HG03025 (cell line): ENCODE measurements around the gene GABPB2.

Experiments used
- ATAC-seq: cut with Tn5 transposase; IDR thresholded peaks from one replicate; pipeline ENCODE4 v1.9.1; 2021; ENCODE audit warnings: mild to moderate bottlenecking, moderate library complexity; ENCODE audit not compliant: unreplicated experiment, low FRiP score

Gene GABPB2

GRCh38 chr1:151070474-151071276 is at the start of gene GABPB2:
TSS of gene GABPB2 (plus strand) at chr1:151070761. CDS start at chr1:151088190, 17,429 bp downstream.
- ATAC-seq: peak; percentile 72

- ATAC-seq: no peak
These were observed 45.9 kb upstream of the GABPB2 start for GRCh38 chr1:151024540-151025146.

GRCh38 chr1:151026460-151026859 is 44.1 kb upstream of the GABPB2 start:
- no peak for ATAC-seq

- ATAC-seq: no peak
These were observed 38.4 kb upstream of the GABPB2 start for GRCh38 chr1:151032164-151032563.

GRCh38 chr1:151035167-151035566 is 35.4 kb upstream of the GABPB2 start:
- no peak for ATAC-seq

GRCh38 chr1:151036356-151036755 is 34.2 kb upstream of the GABPB2 start, which contains the start of gene BNIPL:
TSS of gene BNIPL (plus strand) at chr1:151036586. CDS start at chr1:151036726, 140 bp downstream.
- ATAC-seq: no peak

- no peak for ATAC-seq
These were observed 33.5 kb upstream of the GABPB2 start for GRCh38 chr1:151037032-151037431.

- ATAC-seq: no peak
These were observed 31.0 kb upstream of the GABPB2 start for GRCh38 chr1:151039521-151039920.

- ATAC-seq: no peak
These were observed 27.4 kb upstream of the GABPB2 start for GRCh38 chr1:151043163-151043562.

GRCh38 chr1:151047591-151047924 is 23.0 kb upstream of the GABPB2 start, which contains the start of gene C1orf56:
TSS of gene C1orf56 (plus strand) at chr1:151047751. CDS start at chr1:151047848, 97 bp downstream.
- ATAC-seq: no peak

GRCh38 chr1:151047925-151048644 is 22.5 kb upstream of the GABPB2 start:
- ATAC-seq: no peak

- no peak for ATAC-seq
These were observed 21.9 kb upstream of the GABPB2 start for GRCh38 chr1:151048645-151049032.

- no peak for ATAC-seq
These were observed 21.1 kb upstream of the GABPB2 start for GRCh38 chr1:151049458-151049857.

- ATAC-seq: no peak
These were observed 20.4 kb upstream of the GABPB2 start for GRCh38 chr1:151050051-151050688.

- no peak for ATAC-seq
These were observed 19.1 kb upstream of the GABPB2 start for GRCh38 chr1:151051356-151052009.

- no peak for ATAC-seq
These were observed 15.5 kb upstream of the GABPB2 start for GRCh38 chr1:151054971-151055547.

GRCh38 chr1:151055581-151055980 is 15.0 kb upstream of the GABPB2 start:
- ATAC-seq: no peak

GRCh38 chr1:151056149-151056548 is 14.4 kb upstream of the GABPB2 start:
- no peak for ATAC-seq

GRCh38 chr1:151058692-151059091 is 11.9 kb upstream of the GABPB2 start:
- ATAC-seq: no peak
